ENCODE results near the gene TMEM229B.

TMEM229B gene

GRCh38 chr14:67491741-67492507 lies 3.4 kb upstream of the TMEM229B start:
- H3K4me3 ChIP-seq (ENCODE audit: control insufficient read depth, low read depth, low read length), result no peak overlapping the region
- DNase-seq (ENCODE audit: low read depth), result no peak
- no peak for TF ChIP-seq CTCF (IDR thresholded peaks at IDR 0.05; ENCODE audit: control insufficient read depth, insufficient read depth, low read depth, low read length, missing control alignments)

GRCh38 chr14:67491285-67491684 lies 2.8 kb upstream of the TMEM229B start:
- no peak overlapping the region for H3K4me3 ChIP-seq (ENCODE audit: control insufficient read depth, low read depth, low read length)
- no peak for DNase-seq (ENCODE audit: low read depth)
- TF ChIP-seq CTCF (IDR thresholded peaks at IDR 0.05; ENCODE audit: control insufficient read depth, insufficient read depth, low read depth, low read length, missing control alignments), result no peak

GRCh38 chr14:67490196-67490595 lies 1.7 kb upstream of the TMEM229B start:
- H3K4me3 ChIP-seq (ENCODE audit: control insufficient read depth, low read depth, low read length), result no peak overlapping the region
- no peak for DNase-seq (ENCODE audit: low read depth)
- no peak for TF ChIP-seq CTCF (IDR thresholded peaks at IDR 0.05; ENCODE audit: control insufficient read depth, insufficient read depth, low read depth, low read length, missing control alignments)

GRCh38 chr14:67487332-67487731 lies 1.2 kb downstream of the TMEM229B start:
- no peak overlapping the region for H3K4me3 ChIP-seq (ENCODE audit: control insufficient read depth, low read depth, low read length)
- no peak for DNase-seq (ENCODE audit: low read depth)
- TF ChIP-seq CTCF (IDR thresholded peaks at IDR 0.05; ENCODE audit: control insufficient read depth, insufficient read depth, low read depth, low read length, missing control alignments), result no peak

GRCh38 chr14:67486890-67487289 lies 1.6 kb downstream of the TMEM229B start:
- TF ChIP-seq CTCF (IDR thresholded peaks at IDR 0.05; ENCODE audit: control insufficient read depth, insufficient read depth, low read depth, low read length, missing control alignments), result no peak
- DNase-seq (ENCODE audit: low read depth), result no peak
- H3K4me3 ChIP-seq (ENCODE audit: control insufficient read depth, low read depth, low read length), result no peak overlapping the region

GRCh38 chr14:67485501-67486095 lies 2.9 kb downstream of the TMEM229B start:
- TF ChIP-seq CTCF (IDR thresholded peaks at IDR 0.05; ENCODE audit: control insufficient read depth, insufficient read depth, low read depth, low read length, missing control alignments), result no peak
- no peak overlapping the region for H3K4me3 ChIP-seq (ENCODE audit: control insufficient read depth, low read depth, low read length)
- no peak for DNase-seq (ENCODE audit: low read depth)

Measured in AG09309 (cell line).